ENCODE data around the gene SLC38A9.

Gene SLC38A9

DNA sequence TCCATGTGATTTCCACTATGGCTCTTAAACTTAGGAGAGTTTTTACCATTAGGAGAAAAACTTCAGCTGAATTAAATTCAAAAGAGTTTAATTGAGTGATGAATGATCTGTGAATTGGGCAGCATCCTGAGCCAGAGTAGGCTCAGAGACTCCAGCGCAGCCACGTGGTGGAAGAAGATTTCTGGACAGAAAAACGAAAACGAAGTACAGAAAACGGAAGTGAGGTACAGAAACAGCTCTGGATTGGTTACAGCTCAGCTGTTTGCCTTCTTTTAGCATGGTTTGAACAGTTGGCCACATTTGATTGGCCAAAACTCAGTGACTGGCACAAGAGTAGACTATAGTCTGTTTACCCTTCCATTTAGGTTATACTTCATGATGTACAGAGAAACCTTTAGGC lies 108.2 kb downstream of the SLC38A9 start:
- TF ChIP-seq, protein P1, sequence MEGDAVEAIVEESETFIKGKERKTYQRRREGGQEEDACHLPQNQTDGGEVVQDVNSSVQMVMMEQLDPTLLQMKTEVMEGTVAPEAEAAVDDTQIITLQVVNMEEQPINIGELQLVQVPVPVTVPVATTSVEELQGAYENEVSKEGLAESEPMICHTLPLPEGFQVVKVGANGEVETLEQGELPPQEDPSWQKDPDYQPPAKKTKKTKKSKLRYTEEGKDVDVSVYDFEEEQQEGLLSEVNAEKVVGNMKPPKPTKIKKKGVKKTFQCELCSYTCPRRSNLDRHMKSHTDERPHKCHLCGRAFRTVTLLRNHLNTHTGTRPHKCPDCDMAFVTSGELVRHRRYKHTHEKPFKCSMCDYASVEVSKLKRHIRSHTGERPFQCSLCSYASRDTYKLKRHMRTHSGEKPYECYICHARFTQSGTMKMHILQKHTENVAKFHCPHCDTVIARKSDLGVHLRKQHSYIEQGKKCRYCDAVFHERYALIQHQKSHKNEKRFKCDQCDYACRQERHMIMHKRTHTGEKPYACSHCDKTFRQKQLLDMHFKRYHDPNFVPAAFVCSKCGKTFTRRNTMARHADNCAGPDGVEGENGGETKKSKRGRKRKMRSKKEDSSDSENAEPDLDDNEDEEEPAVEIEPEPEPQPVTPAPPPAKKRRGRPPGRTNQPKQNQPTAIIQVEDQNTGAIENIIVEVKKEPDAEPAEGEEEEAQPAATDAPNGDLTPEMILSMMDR (IDR thresholded peaks at IDR 0.05): no peak

DNA sequence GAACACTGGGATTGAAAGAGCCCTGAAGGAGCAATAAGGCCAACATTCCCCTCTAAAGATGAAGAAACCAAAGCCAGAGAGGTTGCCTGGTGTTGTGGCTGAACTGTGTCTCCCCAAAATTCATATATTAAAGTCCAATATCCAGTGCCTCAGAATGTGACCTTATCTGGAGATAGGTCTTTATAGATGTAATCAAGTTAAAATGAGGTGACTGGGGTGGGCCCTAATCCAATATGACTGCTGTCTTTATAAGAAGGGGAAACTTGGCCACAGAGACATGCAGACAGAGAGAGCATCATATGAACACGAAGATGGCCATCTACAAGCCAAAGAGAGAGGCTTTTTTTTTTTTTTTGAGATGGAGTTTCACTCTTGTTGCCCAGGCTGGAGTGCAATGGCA lies 110.5 kb downstream of the SLC38A9 start:
- TF ChIP-seq, protein P1 (IDR thresholded peaks at IDR 0.05): no peak

DNA sequence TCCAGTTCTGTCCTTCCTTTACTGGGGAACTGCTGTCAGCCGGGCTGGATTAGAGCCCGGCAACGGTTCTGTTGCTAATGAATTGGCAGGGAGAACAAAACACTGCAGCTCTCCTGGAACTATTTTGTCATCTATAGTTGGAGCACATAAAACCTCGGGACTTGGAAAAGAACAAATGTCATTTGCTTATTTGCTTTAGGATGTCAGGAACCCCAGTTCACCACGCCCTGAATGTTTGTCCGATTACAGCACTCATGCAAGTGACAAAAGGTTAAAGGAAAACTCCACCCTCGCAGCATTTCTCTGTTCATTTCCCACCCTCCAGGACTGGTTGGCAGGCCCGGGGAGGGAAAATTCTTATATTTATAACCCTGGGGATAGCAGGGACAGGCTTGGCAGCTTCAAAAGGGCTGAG lies 110.9 kb downstream of the SLC38A9 start:
- TF ChIP-seq, protein P1 (IDR thresholded peaks at IDR 0.05): no peak

DNA sequence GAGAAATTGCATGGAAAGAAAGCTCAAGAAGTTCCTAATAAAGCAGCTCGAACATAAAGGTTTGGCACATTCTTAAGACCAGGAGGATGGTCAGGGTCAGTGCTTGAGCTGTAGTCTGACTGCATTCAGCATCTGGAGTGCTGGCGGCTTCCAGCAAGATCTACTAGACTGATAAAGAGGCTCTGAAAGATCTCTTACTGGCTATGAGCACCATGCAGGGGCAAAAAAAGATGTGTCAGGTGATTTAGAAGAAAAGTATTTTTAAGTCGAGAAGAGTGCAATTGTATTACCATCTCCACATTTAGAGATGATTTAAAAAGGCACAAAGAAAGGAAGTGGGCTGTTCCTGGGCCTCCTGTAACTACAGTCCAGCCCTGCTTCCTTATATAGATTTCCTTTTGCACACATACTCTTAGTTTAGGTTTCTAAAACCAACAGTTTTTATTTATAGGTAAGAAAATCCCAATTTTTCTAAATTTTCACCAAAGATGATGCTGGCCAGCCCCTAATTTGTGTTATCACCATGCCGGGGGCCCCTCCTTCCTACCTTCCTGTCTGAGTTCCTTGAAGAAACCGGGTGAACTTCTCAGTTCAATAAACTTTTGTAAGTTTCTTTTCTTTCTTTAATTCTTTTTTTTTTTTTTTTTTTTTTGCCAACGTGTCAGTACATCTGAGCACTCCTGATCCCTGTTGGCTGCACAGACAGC lies 111.5 kb downstream of the SLC38A9 start:
- TF ChIP-seq, protein P1 (IDR thresholded peaks at IDR 0.05): no peak

DNA sequence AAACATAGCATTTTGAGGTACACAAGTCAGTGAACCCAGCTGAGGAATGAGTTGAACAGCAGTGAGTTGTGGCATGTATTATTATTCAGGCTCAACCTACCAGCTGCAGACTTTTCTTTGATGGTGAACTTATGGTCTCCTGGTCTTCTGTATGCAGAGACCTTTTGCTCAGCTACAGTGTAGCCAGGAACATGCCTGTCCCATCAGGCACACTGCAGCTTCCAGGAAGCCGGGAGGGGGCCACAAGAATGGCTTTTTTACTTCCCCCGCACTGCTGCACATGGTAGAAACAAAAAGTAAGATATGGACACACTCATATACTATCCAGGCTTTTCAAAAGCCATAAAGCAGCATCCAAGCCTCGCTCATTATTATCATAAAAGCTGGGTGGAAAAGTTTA lies 112.0 kb downstream of the SLC38A9 start:
- TF ChIP-seq, protein P1 (IDR thresholded peaks at IDR 0.05): no peak

DNA sequence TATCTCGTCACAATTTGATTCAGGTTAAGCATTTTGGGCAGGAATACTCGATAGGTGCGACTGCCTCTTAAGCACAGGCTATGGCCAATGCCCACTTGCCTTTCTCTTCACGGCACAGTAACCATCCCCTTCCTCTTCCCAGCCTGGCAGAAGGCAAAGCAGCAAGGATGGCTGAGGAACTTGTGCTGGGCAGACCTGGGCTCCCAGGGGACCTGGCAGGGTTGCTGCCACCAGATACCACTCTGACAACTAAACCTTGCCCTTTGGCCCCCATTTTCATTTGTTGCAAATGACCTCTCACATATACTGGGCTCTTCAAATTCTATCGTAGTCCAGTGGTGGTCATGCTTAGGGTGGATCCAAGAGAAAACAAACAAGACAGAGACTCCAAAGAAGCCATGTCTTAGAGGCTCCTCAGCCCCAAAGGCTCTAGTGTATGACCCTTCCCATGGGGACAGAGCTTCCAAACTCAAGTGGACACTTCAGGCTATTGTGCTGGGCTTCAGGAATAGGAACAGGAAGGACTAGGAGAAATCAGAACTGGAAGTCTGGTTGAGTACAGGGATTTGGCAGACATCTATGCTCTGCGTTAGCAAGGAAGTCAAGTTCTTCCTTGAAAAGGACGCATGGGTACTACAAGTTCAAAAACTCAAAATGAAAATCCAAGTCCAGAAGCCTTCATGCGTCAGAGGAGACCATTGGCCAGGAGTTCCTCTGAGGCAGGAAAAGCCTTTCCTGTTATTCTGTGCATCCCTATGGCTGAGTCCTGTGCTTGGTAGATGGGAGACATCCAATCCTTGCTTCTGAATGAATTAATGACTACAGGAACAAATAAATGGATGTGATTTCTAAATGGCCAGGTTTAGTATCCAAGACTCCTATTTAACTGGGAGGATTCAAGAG lies 112.7 kb downstream of the SLC38A9 start:
- TF ChIP-seq, protein P1 (IDR thresholded peaks at IDR 0.05): no peak

DNA sequence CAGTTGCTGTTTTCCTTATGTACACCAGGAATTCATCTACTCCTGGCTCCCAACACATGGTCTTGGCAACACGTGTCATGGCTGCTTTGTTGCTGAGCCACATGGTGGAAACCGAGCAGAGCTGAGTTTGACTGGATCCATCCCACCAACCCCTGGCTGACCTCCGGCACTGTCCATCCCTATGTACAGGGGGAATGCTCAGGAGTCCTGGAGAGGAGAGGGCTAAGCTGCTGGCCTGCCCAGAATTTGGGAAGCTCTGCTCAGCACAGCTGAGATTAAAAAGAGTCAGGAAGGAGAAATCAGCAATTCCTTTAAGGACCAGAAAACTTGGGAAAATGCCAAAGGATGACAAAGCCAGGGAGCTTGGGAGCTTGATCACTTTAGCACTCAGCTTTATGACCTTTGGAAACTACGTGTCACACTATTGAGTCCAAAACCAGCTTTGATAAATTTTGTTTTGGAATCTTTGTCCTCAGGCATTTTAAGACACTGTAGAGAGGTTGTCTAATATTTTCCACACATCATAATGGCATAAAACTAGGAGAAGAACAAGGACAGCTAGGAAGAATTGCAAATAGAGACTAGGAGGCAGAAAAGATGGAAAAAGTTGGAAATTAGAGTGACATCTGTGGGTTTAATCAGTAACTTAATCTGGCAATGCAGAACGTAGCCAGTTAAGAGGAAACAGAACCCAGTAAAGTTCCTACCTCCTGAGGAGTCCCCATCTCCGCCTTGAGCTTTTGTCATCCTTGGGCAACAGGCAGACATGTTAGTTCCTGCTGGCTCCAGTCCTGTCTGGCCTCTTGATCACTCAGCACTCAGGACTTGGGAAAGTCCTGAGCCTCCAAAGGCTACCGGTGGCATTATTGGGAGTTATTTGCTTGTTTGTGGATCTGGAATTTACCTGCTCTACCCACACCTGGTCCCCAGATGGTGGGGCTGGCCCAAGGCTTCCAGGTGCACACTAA lies 114.8 kb downstream of the SLC38A9 start:
- TF ChIP-seq, protein P1 (IDR thresholded peaks at IDR 0.05): no peak

All from LNCAP (cell line).